ENCODE data around the gene GCNT1.

GCNT1 gene

DNA sequence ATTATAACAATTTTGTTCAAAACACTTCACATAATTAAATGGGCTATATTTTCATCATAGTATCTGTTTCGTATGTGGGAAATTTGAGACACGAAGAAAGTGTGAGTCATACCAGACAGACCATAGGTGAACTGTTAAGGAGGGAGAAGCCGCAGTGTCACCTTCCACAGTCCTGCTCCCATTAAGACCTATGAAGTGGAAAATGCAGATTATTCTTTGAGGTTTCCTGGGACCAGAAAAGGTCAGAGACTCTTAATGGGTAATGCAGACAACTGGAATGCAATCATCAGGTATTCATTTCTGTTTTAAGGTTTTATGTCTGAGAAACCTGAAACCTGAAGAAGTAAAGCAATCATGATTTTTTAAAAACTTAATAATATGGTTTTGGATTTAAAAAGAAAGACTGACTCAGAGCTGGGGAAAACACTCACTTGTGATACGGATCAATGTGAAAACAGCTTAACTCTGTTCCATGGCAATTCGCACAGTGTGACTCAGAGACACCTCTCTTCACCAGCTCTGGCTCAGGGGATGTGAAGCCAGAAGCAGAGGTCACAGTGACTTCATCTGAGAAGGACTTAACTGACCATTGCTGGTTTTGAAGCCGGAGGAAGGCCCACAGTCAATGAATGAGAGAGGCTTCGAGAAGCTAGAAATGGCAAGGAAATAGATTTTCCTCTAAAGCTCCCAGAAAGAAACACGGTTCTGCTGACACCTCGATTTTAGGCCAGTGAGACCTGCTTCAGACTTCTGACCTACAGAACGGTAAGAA, 17.2 kb upstream of the GCNT1 start:
- Histone ChIP-seq H3K27me3 (ENCODE audit: insufficient read depth, low read length, poor library complexity) (no peaks in the 10 kb centered on the region), H3K79me2 (ENCODE audit: insufficient read depth, low read length) (no peaks in the 10 kb centered on the region), H3K36me3 (ENCODE audit: insufficient read depth, low read length) (no peaks in the 10 kb centered on the region), H3K9ac (ENCODE audit: low read depth, low read length) (no peak overlapping the region), H3K4me3 (ENCODE audit: low read depth in 1 of 2, low read length in 2 of 2) (no peak overlapping the region), H3K4me2 (ENCODE audit: insufficient read depth, low read length) (no peak overlapping the region), H3K27ac (ENCODE audit: low read length) (no peak overlapping the region), H2AFZ (ENCODE audit: low read depth, low read length) (no peak overlapping the region), H3K9me3 (ENCODE audit: insufficient read depth, low read length, severe bottlenecking) (no peaks in the 10 kb centered on the region), H3K4me1 (ENCODE audit: insufficient read depth, low read length) (no peaks in the 10 kb centered on the region), H4K20me1 (ENCODE audit: insufficient read depth, low read length) (no peaks in the 10 kb centered on the region)
- ATAC-seq (ENCODE audit: insufficient read depth, low read depth) (no peak), DNase-seq (no peak)
- TF ChIP-seq CTCF (IDR thresholded peaks at IDR 0.05; ENCODE audit: borderline replicate concordance, extremely low read depth, low read length, poor library complexity, severe bottlenecking) (no peak), EZH2 (IDR thresholded peaks at IDR 0.05; ENCODE audit: borderline replicate concordance, low read depth, low read length, severe bottlenecking) (no peak)

GRCh38 chr9:76443887-76444286, 15.1 kb upstream of the GCNT1 start:
- TF ChIP-seq EZH2 (IDR thresholded peaks at IDR 0.05; ENCODE audit: borderline replicate concordance, low read depth, low read length, severe bottlenecking) (no peak), CTCF (IDR thresholded peaks at IDR 0.05; ENCODE audit: borderline replicate concordance, extremely low read depth, low read length, poor library complexity, severe bottlenecking) (no peak)
- no peak for ATAC-seq (ENCODE audit: insufficient read depth, low read depth)

DNA sequence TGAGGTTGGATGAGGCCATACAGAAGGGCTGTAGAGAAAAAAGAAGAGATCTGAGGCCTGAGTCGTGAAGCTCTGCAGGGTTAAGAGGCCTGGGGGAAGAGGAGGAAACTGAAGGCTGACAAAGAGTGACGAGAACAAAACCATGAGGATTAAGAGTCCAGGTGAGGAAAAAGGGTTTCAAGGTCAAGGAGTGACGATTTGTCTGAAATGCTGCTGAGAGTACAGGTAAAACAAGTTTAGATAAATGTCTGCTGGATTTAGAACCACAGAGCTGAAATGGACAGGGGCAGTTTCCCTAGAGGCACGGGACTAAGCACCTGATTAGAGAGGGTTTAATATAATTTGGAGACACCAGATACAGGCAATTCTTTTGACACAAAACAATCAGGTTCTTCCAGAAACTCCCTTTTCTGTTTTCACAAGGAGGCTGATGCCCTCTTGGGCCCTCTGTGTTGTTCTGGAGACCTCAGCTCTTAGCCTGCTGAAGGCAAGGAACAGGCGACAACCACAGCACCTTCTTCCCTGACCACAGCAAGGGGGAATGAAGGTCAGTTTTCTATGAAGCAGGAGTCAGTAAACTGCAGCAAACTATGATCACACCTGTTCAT, 14.6 kb upstream of the GCNT1 start:
- ATAC-seq (ENCODE audit: insufficient read depth, low read depth) = no peak
- H4K20me1 ChIP-seq (ENCODE audit: insufficient read depth, low read length) = no peaks in the 10 kb centered on the region
- no peaks in the 10 kb centered on the region for H3K36me3 ChIP-seq (ENCODE audit: insufficient read depth, low read length)
- no peaks in the 10 kb centered on the region for H3K27me3 ChIP-seq (ENCODE audit: insufficient read depth, low read length, poor library complexity)
- H3K9me3 ChIP-seq (ENCODE audit: insufficient read depth, low read length, severe bottlenecking) = no peaks in the 10 kb centered on the region
- H3K27ac ChIP-seq (ENCODE audit: low read length) = no peak overlapping the region
- H3K9ac ChIP-seq (ENCODE audit: low read depth, low read length) = no peak overlapping the region
- H3K79me2 ChIP-seq (ENCODE audit: insufficient read depth, low read length) = no peaks in the 10 kb centered on the region
- H3K4me3 ChIP-seq (ENCODE audit: low read depth in 1 of 2, low read length in 2 of 2) = no peak overlapping the region
- DNase-seq = no peak
- H2AFZ ChIP-seq (ENCODE audit: low read depth, low read length) = no peak overlapping the region
- H3K4me1 ChIP-seq (ENCODE audit: insufficient read depth, low read length) = no peaks in the 10 kb centered on the region
- no peak overlapping the region for H3K4me2 ChIP-seq (ENCODE audit: insufficient read depth, low read length)
- no peak for TF ChIP-seq CTCF (IDR thresholded peaks at IDR 0.05; ENCODE audit: borderline replicate concordance, extremely low read depth, low read length, poor library complexity, severe bottlenecking)

More at GRCh38 chr9:76443887-76444286, 15.1 kb upstream of the GCNT1 start:
- H3K9me3 ChIP-seq (ENCODE audit: insufficient read depth, low read length, severe bottlenecking) = no peaks in the 10 kb centered on the region
- H3K9ac ChIP-seq (ENCODE audit: low read depth, low read length) = no peak overlapping the region
- no peak overlapping the region for H3K4me2 ChIP-seq (ENCODE audit: insufficient read depth, low read length)
- H4K20me1 ChIP-seq (ENCODE audit: insufficient read depth, low read length) = no peaks in the 10 kb centered on the region
- no peak overlapping the region for H3K27ac ChIP-seq (ENCODE audit: low read length)
- H3K36me3 ChIP-seq (ENCODE audit: insufficient read depth, low read length) = no peaks in the 10 kb centered on the region
- no peak overlapping the region for H3K4me3 ChIP-seq (ENCODE audit: low read depth in 1 of 2, low read length in 2 of 2)
- no peaks in the 10 kb centered on the region for H3K79me2 ChIP-seq (ENCODE audit: insufficient read depth, low read length)
- no peak for DNase-seq
- no peaks in the 10 kb centered on the region for H3K4me1 ChIP-seq (ENCODE audit: insufficient read depth, low read length)
- no peak overlapping the region for H2AFZ ChIP-seq (ENCODE audit: low read depth, low read length)
- H3K27me3 ChIP-seq (ENCODE audit: insufficient read depth, low read length, poor library complexity) = no peaks in the 10 kb centered on the region
